ENCODE measurements around the gene RPL10A.

The RPL10A gene

DNA sequence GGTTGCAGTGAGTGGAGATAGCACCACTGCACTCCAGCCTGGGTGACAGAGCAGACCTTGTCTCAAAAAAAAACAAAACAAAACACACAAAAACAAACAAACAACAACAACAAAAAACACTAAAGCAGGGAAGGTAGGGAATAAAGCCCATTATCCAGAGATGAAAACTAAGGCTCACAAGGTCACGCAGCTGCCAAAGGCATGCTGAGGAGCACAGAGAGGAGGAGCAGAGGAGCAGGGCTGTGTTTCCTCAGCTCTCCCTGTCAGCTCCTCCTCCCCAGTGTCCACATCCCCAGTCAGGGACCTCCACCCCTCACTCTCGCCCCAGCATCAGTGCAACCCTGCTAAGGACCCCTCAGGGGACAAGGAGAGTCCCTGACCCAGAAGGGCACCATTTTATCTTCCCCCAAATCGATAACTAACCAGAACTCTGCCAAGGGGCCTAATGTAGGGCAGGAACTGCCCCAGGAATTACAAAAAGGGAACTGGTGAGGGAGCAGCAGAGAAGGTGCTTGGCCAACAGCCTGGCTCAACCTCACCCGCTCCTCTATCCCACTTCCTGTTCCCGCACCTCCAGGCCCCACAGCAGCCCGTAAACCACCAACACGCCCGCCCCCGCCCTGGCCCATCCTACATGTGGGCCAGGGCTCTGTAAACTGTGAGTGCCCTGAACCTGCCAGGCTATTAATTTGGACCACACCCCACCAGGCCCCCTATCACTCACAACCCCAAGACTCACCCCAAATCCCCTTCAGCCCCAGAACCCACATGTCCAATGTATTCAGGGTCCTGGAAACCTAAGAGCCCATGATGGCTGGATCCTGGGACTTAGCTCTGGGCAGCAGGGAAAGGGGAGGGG, 19.7 kb downstream of the RPL10A start:
- Histone ChIP-seq H3K9me3 (ENCODE audit: control insufficient read depth in 1 of 2, low read length in 2 of 2) (no peaks in the 10 kb centered on the region), H3K4me3 (ENCODE audit: low read depth in 1 of 2, low read length in 2 of 2) (no peak overlapping the region), H3K27ac (ENCODE audit: low read length) (peak overlapping the region; percentile 76), H3K4me1 (ENCODE audit: control insufficient read depth in 1 of 2, insufficient read depth in 2 of 2, low read length in 2 of 2) (peaks cover 10 to 78% of the 10 kb centered on the region in 2 donors), H3K36me3 (ENCODE audit: control insufficient read depth in 1 of 2, insufficient read depth in 2 of 2, low read length in 2 of 2) (peaks cover 7 to 10% of the 10 kb centered on the region in 2 donors), H3K27me3 (ENCODE audit: low read depth, low read length) (no peaks in the 10 kb centered on the region)

DNA sequence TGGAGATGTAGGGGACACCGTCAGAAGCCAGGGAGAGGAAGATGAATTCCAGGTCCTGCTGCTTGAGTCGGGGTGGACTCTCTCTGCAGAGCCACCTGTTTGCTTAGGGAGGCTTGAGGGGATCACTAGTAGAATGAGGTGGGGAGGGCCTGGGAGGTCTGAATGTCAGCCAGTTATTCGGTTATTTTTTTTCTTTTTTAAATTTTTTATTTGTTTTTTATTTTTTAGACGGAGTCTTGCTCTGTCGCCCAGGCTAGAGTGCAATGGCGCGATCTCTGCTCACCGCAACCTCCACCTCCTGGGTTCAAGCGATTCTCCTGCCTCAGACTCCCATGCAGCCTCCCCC, 20.3 kb downstream of the RPL10A start:
- peak overlapping the region; percentile 76 for H3K27ac ChIP-seq (ENCODE audit: low read length)
- peaks cover 16 to 76% of the 10 kb centered on the region in 2 donors for H3K4me1 ChIP-seq (ENCODE audit: control insufficient read depth in 1 of 2, insufficient read depth in 2 of 2, low read length in 2 of 2)
- no peak overlapping the region for H3K4me3 ChIP-seq (ENCODE audit: low read depth in 1 of 2, low read length in 2 of 2)
- no peaks in the 10 kb centered on the region for H3K9me3 ChIP-seq (ENCODE audit: control insufficient read depth in 1 of 2, low read length in 2 of 2)
- H3K36me3 ChIP-seq (ENCODE audit: control insufficient read depth in 1 of 2, insufficient read depth in 2 of 2, low read length in 2 of 2) = peaks cover 7 to 10% of the 10 kb centered on the region in 2 donors
- no peaks in the 10 kb centered on the region for H3K27me3 ChIP-seq (ENCODE audit: low read depth, low read length)

GRCh38 chr6:35489066-35489465, 20.9 kb downstream of the RPL10A start:
- Histone ChIP-seq H3K9me3 (ENCODE audit: control insufficient read depth in 1 of 2, low read length in 2 of 2) (no peaks in the 10 kb centered on the region), H3K27ac (ENCODE audit: low read length) (peak overlapping the region; percentile 84), H3K27me3 (ENCODE audit: low read depth, low read length) (no peaks in the 10 kb centered on the region), H3K4me3 (ENCODE audit: low read depth in 1 of 2, low read length in 2 of 2) (no peak overlapping the region), H3K36me3 (ENCODE audit: control insufficient read depth in 1 of 2, insufficient read depth in 2 of 2, low read length in 2 of 2) (peaks cover 3 to 6% of the 10 kb centered on the region in 2 donors), H3K4me1 (ENCODE audit: control insufficient read depth in 1 of 2, insufficient read depth in 2 of 2, low read length in 2 of 2) (peaks cover 16 to 76% of the 10 kb centered on the region in 2 donors)

GRCh38 chr6:35489995-35490791, 22.0 kb downstream of the RPL10A start:
- Histone ChIP-seq H3K4me3 (ENCODE audit: low read depth in 1 of 2, low read length in 2 of 2) (peak overlapping the region; percentile 17 to 41), H3K27me3 (ENCODE audit: low read depth, low read length) (no peaks in the 10 kb centered on the region), H3K27ac (ENCODE audit: low read length) (peak overlapping the region; percentile 84), H3K36me3 (ENCODE audit: control insufficient read depth in 1 of 2, insufficient read depth in 2 of 2, low read length in 2 of 2) (no peaks in the 10 kb centered on the region), H3K4me1 (ENCODE audit: control insufficient read depth in 1 of 2, insufficient read depth in 2 of 2, low read length in 2 of 2) (peaks cover 24 to 78% of the 10 kb centered on the region in 2 donors), H3K9me3 (ENCODE audit: control insufficient read depth in 1 of 2, low read length in 2 of 2) (no peaks in the 10 kb centered on the region)

DNA sequence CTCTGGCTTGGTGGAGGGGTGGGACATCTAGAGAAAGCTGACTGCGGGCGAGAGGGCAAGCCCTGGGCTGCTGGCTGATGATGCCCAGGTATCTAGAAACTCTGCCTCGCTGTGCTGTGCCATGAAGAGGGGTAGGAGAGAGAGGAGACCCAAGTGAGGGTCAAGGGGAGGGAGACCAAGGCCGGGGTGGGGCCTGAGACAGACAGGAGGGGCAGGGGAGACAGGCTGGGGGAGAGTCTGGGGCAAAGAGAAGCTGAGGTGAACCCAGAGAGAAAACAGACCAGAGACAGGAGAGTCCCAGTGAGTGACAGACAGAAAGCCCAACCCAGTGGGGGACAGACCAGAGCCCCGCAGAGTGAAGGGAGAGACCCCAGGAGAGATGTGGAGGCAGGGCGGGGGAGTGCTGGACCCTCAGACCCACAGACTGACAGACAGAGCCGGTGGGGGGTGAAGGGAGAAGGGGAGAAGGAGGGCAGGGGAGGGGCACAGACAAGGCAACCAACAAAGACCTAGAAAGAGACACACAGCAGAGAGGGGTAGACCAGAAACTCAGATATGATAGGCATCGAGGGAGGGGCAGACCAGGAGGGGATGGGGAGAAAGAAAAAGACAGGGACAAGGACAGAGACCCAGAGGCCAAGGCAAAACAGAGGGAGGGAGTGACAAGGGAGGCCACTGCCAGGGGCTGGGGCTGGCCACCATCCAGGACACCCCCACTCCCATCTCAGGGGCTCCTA, 22.8 kb downstream of the RPL10A start:
- Histone ChIP-seq H3K27me3 (ENCODE audit: low read depth, low read length) (no peaks in the 10 kb centered on the region), H3K36me3 (ENCODE audit: control insufficient read depth in 1 of 2, insufficient read depth in 2 of 2, low read length in 2 of 2) (no peaks in the 10 kb centered on the region), H3K9me3 (ENCODE audit: control insufficient read depth in 1 of 2, low read length in 2 of 2) (no peaks in the 10 kb centered on the region), H3K4me1 (ENCODE audit: control insufficient read depth in 1 of 2, insufficient read depth in 2 of 2, low read length in 2 of 2) (peaks cover 26 to 72% of the 10 kb centered on the region in 2 donors), H3K4me3 (ENCODE audit: low read depth in 1 of 2, low read length in 2 of 2) (peak overlapping the region in 1 of 2 donors; percentile 41), H3K27ac (ENCODE audit: low read length) (peak overlapping the region; percentile 81)

- Histone ChIP-seq H3K36me3 (ENCODE audit: control insufficient read depth in 1 of 2, insufficient read depth in 2 of 2, low read length in 2 of 2) (no peaks in the 10 kb centered on the region), H3K27me3 (ENCODE audit: low read depth, low read length) (no peaks in the 10 kb centered on the region), H3K9me3 (ENCODE audit: control insufficient read depth in 1 of 2, low read length in 2 of 2) (no peaks in the 10 kb centered on the region), H3K4me3 (ENCODE audit: low read depth in 1 of 2, low read length in 2 of 2) (peak overlapping the region in 1 of 2 donors; percentile 41), H3K27ac (ENCODE audit: low read length) (peak overlapping the region; percentile 81), H3K4me1 (ENCODE audit: control insufficient read depth in 1 of 2, insufficient read depth in 2 of 2, low read length in 2 of 2) (peaks cover 26 to 65% of the 10 kb centered on the region in 2 donors)
Measured at GRCh38 chr6:35491558-35492257, 23.5 kb downstream of the RPL10A start.

- peaks cover 26 to 61% of the 10 kb centered on the region in 2 donors for H3K4me1 ChIP-seq (ENCODE audit: control insufficient read depth in 1 of 2, insufficient read depth in 2 of 2, low read length in 2 of 2)
- H3K36me3 ChIP-seq (ENCODE audit: control insufficient read depth in 1 of 2, insufficient read depth in 2 of 2, low read length in 2 of 2) = no peaks in the 10 kb centered on the region
- no peaks in the 10 kb centered on the region for H3K27me3 ChIP-seq (ENCODE audit: low read depth, low read length)
- peak overlapping the region; percentile 93 for H3K27ac ChIP-seq (ENCODE audit: low read length)
- no peaks in the 10 kb centered on the region for H3K9me3 ChIP-seq (ENCODE audit: control insufficient read depth in 1 of 2, low read length in 2 of 2)
- peak overlapping the region in 1 of 2 donors; percentile 41 for H3K4me3 ChIP-seq (ENCODE audit: low read depth in 1 of 2, low read length in 2 of 2)
Measured at GRCh38 chr6:35492258-35492973, 24.2 kb downstream of the RPL10A start.

- peaks cover 22 to 58% of the 10 kb centered on the region in 2 donors for H3K4me1 ChIP-seq (ENCODE audit: control insufficient read depth in 1 of 2, insufficient read depth in 2 of 2, low read length in 2 of 2)
- H3K27ac ChIP-seq (ENCODE audit: low read length) = peak overlapping the region; percentile 93
- no peaks in the 10 kb centered on the region for H3K27me3 ChIP-seq (ENCODE audit: low read depth, low read length)
- H3K4me3 ChIP-seq (ENCODE audit: low read depth in 1 of 2, low read length in 2 of 2) = peak overlapping the region in 1 of 2 donors; percentile 66
- H3K36me3 ChIP-seq (ENCODE audit: control insufficient read depth in 1 of 2, insufficient read depth in 2 of 2, low read length in 2 of 2) = no peaks in the 10 kb centered on the region
- H3K9me3 ChIP-seq (ENCODE audit: control insufficient read depth in 1 of 2, low read length in 2 of 2) = no peaks in the 10 kb centered on the region
Measured at GRCh38 chr6:35492974-35493284, 24.7 kb downstream of the RPL10A start.

- Histone ChIP-seq H3K4me3 (ENCODE audit: low read depth in 1 of 2, low read length in 2 of 2) (peak overlapping the region; percentile 66 to 73), H3K9me3 (ENCODE audit: control insufficient read depth in 1 of 2, low read length in 2 of 2) (no peaks in the 10 kb centered on the region), H3K27me3 (ENCODE audit: low read depth, low read length) (peaks cover 2% of the 10 kb centered on the region), H3K36me3 (ENCODE audit: control insufficient read depth in 1 of 2, insufficient read depth in 2 of 2, low read length in 2 of 2) (no peaks in the 10 kb centered on the region), H3K4me1 (ENCODE audit: control insufficient read depth in 1 of 2, insufficient read depth in 2 of 2, low read length in 2 of 2) (peaks cover 20 to 58% of the 10 kb centered on the region in 2 donors), H3K27ac (ENCODE audit: low read length) (peak overlapping the region; percentile 93)
Measured at GRCh38 chr6:35493307-35493983, 25.2 kb downstream of the RPL10A start.

GRCh38 chr6:35494161-35494563, 26.0 kb downstream of the RPL10A start:
- H3K9me3 ChIP-seq (ENCODE audit: control insufficient read depth in 1 of 2, low read length in 2 of 2) = no peaks in the 10 kb centered on the region
- H3K27ac ChIP-seq (ENCODE audit: low read length) = peak overlapping the region; percentile 93
- H3K36me3 ChIP-seq (ENCODE audit: control insufficient read depth in 1 of 2, insufficient read depth in 2 of 2, low read length in 2 of 2) = no peaks in the 10 kb centered on the region
- H3K4me3 ChIP-seq (ENCODE audit: low read depth in 1 of 2, low read length in 2 of 2) = peak overlapping the region; percentile 66 to 73
- peaks cover 9% of the 10 kb centered on the region for H3K27me3 ChIP-seq (ENCODE audit: low read depth, low read length)
- peaks cover 20 to 60% of the 10 kb centered on the region in 2 donors for H3K4me1 ChIP-seq (ENCODE audit: control insufficient read depth in 1 of 2, insufficient read depth in 2 of 2, low read length in 2 of 2)

All from muscle layer of duodenum (tissue), 2 donors.